ENCODE data around the gene DDX39B. TPM values are rescaled to one million over a fixed set of nuclear protein-coding genes. Genes with fewer than 3 reads are reported as not detected.

Gene DDX39B
- total and polyA plus RNA-seq, 9 of the 15 experiments (the other 6 are each of a cell fraction or from before 2014, with no cell fraction given) = 479 to 869 (median 592) TPM

DNA sequence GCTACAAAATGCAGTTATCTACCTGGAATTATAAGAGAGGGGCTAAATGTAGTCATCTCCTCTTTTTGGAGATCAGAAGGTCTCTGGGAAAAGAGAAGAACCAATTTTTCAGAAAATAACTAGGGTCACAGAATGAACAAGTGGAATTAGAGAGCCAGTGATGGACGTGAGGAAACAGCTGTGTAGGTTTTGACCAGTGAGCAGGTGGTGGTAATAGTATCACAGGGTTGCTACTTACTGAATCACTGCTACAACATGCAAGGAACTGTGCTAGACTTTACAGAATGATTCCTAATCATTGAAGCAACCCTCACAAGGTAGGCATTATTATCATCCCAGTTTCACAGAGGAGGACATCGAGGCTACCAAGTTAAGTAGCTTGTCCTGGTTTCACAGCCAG, 2.9 kb upstream of the DDX39B start:
- H4K20me1 ChIP-seq (replicated peaks; ENCODE audit: control insufficient read depth, insufficient read depth, low read length) = peaks cover 14% of the 10 kb centered on the region
- no TSS peak for BruUV-seq (replicated peaks)
- 8% methylated on average over 2 of the region's 2 CpGs for WGBS (ENCODE audit: insufficient coverage, low coverage, missing lambda C conversion rate)
- H3K36me3 ChIP-seq (ENCODE audit: control insufficient read depth, insufficient read depth, low read length) = peaks cover 30% of the 10 kb centered on the region
- no peak overlapping the region for H2AFZ ChIP-seq (ENCODE audit: low read depth, low read length)
- ChIA-PET POLR2A (interaction anchor here (0.7 to 1.2 kb wide), 4 partner anchors 11 to 77 kb away, joined by 3 read pairs; no protein-coding TSS in a partner anchor), CTCF (ENCODE audit: low intra/inter-chr PET ratio) (interaction anchor here (0.9 kb wide), 1 partner anchor 54 kb away, joined by 3 read pairs; no protein-coding TSS in a partner anchor)
- FAIRE-seq = no peak
- no peak overlapping the region for H3K27ac ChIP-seq (ENCODE audit: extremely low read depth, low read depth, low read length)
- H3K4me3 ChIP-seq = no peak overlapping the region
- no peaks in the 10 kb centered on the region for H3K9me3 ChIP-seq (replicated peaks; ENCODE audit: control insufficient read depth, insufficient read depth, low read depth, low read length)
- peaks cover 16 to 19% of the 10 kb centered on the region in 2 experiments for H3K4me1 ChIP-seq (replicated peaks in 1 of 2; ENCODE audit: control insufficient read depth in 2 of 2, insufficient read depth in 2 of 2, low read length in 2 of 2)
- H3K9ac ChIP-seq (ENCODE audit: insufficient read depth in 1 of 2, low read depth in 2 of 2, low read length in 2 of 2) = no peak overlapping the region
- in situ Hi-C loops (cut with MboI) = loop anchor here (5.0 to 25.0 kb wide), 3 partner anchors 53 to 1418 kb away; partner anchors contain the start of genes BRD2, C6orf47, GPANK1 and HLA-DMA
- peaks cover 7% of the 10 kb centered on the region for H3K9me1 ChIP-seq (ENCODE audit: control insufficient read depth, insufficient read depth, low read length)
- ATAC-seq = no peak
- peaks cover 59% of the 10 kb centered on the region for H3K79me2 ChIP-seq (ENCODE audit: control insufficient read depth, insufficient read depth, low read length)
- H3K4me2 ChIP-seq (ENCODE audit: insufficient read depth, low read length) = no peak overlapping the region
- DNase-seq (ENCODE audit: extremely low read depth in 1 of 4, low spot score in 3 of 4) = no peak
- intact Hi-C loops (cut with micrococcal nuclease) = loop anchor here (5.0 to 10.0 kb wide), 2 partner anchors 147 to 230 kb away; partner anchors contain the start of gene VWA7
- no peaks in the 10 kb centered on the region for H3K27me3 ChIP-seq (ENCODE audit: control insufficient read depth in 2 of 2, insufficient read depth in 2 of 2, low read length in 2 of 2)
- TF ChIP-seq, protein P1, sequence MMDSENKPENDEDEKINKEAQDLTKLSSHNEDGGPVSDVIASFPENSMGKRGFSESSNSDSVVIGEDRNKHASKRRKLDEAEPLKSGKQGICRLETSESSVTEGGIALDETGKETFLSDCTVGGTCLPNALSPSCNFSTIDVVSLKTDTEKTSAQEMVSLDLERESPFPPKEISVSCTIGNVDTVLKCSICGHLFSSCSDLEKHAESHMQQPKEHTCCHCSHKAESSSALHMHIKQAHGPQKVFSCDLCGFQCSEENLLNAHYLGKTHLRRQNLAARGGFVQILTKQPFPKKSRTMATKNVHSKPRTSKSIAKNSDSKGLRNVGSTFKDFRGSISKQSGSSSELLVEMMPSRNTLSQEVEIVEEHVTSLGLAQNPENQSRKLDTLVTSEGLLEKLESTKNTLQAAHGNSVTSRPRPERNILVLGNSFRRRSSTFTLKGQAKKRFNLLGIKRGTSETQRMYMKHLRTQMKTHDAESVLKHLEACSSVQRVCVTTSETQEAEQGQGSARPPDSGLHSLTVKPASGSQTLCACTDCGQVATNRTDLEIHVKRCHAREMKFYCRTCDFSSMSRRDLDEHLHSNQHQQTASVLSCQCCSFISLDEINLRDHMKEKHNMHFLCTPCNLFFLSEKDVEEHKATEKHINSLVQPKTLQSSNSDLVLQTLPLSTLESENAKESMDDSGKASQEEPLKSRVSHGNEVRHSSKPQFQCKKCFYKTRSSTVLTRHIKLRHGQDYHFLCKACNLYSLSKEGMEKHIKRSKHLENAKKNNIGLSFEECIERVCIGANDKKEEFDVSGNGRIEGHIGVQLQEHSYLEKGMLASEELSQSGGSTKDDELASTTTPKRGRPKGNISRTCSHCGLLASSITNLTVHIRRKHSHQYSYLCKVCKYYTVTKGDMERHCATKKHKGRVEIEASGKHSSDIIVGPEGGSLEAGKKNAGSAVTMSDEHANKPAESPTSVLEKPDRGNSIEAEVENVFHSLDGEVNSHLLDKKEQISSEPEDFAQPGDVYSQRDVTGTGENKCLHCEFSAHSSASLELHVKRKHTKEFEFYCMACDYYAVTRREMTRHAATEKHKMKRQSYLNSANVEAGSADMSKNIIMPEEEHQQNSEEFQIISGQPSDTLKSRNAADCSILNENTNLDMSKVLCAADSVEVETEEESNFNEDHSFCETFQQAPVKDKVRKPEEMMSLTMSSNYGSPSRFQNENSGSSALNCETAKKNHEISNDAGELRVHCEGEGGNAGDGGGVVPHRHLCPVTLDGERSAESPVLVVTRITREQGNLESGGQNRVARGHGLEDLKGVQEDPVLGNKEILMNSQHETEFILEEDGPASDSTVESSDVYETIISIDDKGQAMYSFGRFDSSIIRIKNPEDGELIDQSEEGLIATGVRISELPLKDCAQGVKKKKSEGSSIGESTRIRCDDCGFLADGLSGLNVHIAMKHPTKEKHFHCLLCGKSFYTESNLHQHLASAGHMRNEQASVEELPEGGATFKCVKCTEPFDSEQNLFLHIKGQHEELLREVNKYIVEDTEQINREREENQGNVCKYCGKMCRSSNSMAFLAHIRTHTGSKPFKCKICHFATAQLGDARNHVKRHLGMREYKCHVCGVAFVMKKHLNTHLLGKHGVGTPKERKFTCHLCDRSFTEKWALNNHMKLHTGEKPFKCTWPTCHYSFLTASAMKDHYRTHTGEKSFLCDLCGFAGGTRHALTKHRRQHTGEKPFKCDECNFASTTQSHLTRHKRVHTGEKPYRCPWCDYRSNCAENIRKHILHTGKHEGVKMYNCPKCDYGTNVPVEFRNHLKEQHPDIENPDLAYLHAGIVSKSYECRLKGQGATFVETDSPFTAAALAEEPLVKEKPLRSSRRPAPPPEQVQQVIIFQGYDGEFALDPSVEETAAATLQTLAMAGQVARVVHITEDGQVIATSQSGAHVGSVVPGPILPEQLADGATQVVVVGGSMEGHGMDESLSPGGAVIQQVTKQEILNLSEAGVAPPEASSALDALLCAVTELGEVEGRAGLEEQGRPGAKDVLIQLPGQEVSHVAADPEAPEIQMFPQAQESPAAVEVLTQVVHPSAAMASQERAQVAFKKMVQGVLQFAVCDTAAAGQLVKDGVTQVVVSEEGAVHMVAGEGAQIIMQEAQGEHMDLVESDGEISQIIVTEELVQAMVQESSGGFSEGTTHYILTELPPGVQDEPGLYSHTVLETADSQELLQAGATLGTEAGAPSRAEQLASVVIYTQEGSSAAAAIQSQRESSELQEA (IDR thresholded peaks at IDR 0.05; ENCODE audit: low read depth) = no peak
- no peak for TF ChIP-seq TCF15 (CRISPR knock-in tag; IDR thresholded peaks at IDR 0.05)
- no peak for TF ChIP-seq JUNB (CRISPR knock-in tag; conservative IDR thresholded peaks at IDR 0.05)
- TF ChIP-seq POLR2A (conservative IDR thresholded peaks at IDR 0.05) = no peak
- TF ChIP-seq PBX2 (CRISPR knock-in tag; IDR thresholded peaks at IDR 0.05; ENCODE audit: low read depth) = no peak
- no peak for TF ChIP-seq PBX2 (tag; conservative IDR thresholded peaks at IDR 0.05; ENCODE audit: low read depth)
- TF ChIP-seq KAT7 (CRISPR knock-in tag; IDR thresholded peaks at IDR 0.05; ENCODE audit: borderline replicate concordance) = no peak
- TF ChIP-seq CHD4 (IDR thresholded peaks at IDR 0.05; ENCODE audit: insufficient read depth, insufficient replicate concordance, low read depth, low read length, poor library complexity, severe bottlenecking) = no peak
- TF ChIP-seq NCOA1 (IDR thresholded peaks at IDR 0.05; ENCODE audit: low read depth) = no peak
- no peak for TF ChIP-seq RUNX1 (IDR thresholded peaks at IDR 0.05; ENCODE audit: low read depth)
